Ramos (cell line): Measurements from ENCODE around the gene KRT85.

ENCODE experiments used
- in situ Hi-C: fragments of 300-500 bp; cut with MboI; formaldehyde crosslinking; loops from one replicate; pipeline ENCODE4 v1.14.3; 2022; ENCODE audit warnings: low sequenced_read_pairs; ENCODE audit not compliant: unreplicated experiment

KRT85 gene

GRCh38 chr12:52311285-52311648, 56.0 kb downstream of the KRT85 start:
- in situ Hi-C loops = no loop called here

GRCh38 chr12:52310622-52311284, 56.5 kb downstream of the KRT85 start:
- in situ Hi-C loops = no loop called here
